IMR-90 (cell line): ENCODE data around the gene NEXN. TPM values are rescaled to one million over a fixed set of nuclear protein-coding genes. Genes with fewer than 3 reads are reported as not detected.

ENCODE experiments used
- RCOR1 ChIP-seq: IDR thresholded peaks from 2 replicates; pipeline ENCODE4 v1.6.1; 2012; ENCODE audit warnings: mild to moderate bottlenecking, low read length, improper control_type of control experiment; ENCODE audit not compliant: insufficient replicate concordance
- SMC3 ChIP-seq: fragments of 150-350 bp; IDR thresholded peaks from 2 replicates; pipeline ENCODE4 v1.6.1; 2016; ENCODE audit warnings: low read depth, mild to moderate bottlenecking, antibody characterized with exemption, low read length, moderate library complexity
- polyA plus RNA-seq, 3 experiments: library from polyadenylated mRNA; depleted of rRNA; stranded (reverse); fragments of >200 nt; gene quantifications; 2 replicates each; pipeline ENCODE4 v1.2.3, GENCODE V29; 2012; ENCODE audit warnings: low replicate concordance in 1 of 3
- total RNA-seq: library from RNA; depleted of rRNA; stranded (reverse); fragments of >200 nt; gene quantifications from 2 replicates; pipeline ENCODE4 v1.2.3, GENCODE V29; 2012

NEXN gene
- total and polyA plus RNA-seq, 2 of the 4 experiments (the other 2 are of a cell fraction): 5.2 to 16.1 TPM

DNA sequence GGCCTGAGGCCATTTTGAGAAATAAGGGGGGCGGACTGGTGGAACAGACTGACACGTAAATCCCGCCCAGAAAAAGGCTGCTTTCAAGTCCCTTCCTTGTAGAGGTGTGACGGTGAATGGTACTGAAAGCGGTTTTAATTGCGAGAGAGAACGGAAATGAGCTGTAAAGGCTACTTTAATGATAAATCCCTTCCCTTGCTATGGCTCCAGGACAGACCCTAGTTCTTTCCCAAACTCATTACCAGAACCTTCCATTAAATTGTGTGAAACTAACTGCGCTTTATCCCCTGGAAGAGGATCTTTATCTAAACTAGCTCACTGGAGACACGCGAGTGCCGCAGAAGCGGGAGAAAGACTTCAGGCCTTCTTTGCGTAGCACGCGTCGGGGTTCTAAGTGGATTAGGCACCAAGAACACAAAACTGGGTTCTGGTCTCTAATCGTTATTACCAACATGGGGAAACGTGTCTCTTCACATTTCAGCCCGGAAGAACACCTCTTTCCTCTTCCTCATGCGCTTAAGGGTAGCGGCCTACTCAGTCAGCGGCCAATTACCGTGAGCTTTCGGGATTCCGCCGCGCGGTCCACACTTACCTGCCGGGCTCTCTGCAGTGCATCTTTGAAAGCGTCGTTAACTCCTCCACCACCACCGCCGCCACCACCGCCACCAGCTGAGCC lies 90.0 kb downstream of the NEXN start (continued):
- TF ChIP-seq SMC3 (no peak), RCOR1 (no peak)
